ENCODE measurements around the gene PLK3.
A peak's percentile ranks its signal among the peaks of the same experiment; 100 is the strongest.
"Not testable (repeated sequence)": the region's sequence is repeated elsewhere in the genome, so short reads cannot be mapped to it uniquely, and the experiment has no call there.

Gene PLK3

DNA sequence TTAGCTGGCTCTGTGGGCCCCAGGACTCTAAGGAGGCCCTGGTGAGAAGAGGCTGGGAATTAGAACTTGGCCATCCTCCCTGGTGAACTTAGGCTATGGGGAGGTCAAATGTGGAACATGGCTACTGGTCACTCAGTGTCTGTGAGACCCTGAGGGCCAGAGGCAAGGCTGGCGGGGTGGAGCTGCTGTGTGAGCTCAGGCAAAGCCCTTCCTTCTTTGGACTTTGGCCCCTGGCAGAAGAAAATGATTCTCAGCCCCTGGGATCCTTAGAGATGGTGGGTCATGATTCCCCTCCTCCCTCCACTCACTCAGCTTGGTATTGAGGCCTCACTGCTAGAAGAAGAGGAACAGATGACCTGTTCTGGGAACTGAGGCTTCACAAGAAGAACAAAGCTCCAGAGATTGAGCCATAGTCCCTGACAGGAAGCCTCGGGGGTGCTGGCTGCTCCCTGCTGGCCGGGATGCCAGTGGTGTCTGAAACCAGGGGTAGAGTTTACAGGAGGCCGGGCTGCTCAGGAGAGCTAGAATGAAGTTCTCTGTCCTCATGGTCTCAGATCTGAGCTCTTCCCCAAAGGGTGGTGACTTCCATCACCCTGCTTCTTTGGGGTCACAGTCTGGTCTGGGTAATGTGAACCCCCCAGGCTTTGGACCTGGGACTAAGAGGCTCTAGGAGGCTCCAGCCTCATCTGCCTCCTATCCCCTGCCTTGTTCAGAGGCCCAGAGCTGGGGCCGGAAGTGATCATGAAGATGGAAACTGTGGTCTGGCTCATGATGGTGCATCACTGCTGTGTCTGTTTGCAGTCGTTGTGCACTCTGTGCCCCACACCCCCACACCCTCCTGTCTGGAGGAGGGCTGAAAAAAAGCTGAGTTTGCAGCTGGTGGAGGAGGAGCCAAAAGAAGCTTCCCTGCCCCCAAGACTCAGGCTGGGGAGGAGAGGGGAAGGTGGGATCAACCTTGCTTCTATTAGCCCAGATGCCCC lies 9.1 kb downstream of the PLK3 start:
- DNase-seq (ENCODE audit: low read depth), result peak; percentile 83

DNA sequence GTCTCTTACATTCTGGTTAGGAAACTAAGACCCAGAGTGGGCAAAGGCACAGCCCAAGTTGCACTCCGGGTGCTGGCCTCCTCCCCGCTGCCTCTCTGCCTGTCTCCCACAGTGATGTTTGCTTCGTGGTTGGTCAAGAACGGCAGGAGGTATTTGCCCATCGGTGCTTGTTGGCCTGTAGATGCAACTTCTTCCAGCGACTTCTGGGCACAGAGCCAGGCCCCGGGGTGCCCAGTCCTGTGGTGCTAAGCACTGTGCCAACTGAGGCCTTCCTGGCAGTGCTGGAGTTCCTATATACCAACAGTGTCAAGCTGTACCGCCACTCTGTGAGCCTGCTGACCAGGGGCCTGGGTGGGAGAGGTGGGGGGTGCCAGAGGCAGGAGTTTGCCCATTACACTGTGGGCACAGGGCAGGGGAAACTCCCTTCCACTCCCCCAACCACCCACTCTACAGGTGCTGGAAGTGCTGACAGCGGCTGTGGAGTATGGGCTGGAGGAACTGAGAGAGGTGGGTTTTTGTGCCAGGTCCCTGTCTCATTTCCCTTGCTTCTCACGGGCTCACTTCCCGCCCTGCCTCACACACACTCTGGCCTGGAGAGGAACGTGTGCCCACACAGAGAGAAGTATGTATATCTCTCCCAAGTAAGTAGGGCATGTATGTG lies 10.1 kb downstream of the PLK3 start:
- no peak for DNase-seq (ENCODE audit: low read depth)

DNA sequence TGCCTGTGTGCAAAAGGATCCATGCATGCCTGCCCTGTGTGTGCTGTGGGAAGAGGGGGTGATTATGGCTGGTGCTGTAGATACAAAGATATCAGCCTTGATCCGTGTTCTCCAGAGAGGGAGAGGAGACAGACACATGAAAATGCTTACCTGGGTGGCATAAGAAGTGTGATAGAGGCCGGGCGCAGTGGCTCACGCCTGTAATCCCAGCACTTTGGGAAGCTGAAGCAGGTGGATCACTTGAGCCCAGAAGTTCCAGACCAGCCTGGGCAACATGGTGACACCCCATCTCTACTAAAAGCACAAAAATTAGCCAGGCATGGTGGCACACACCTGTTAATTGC lies 10.6 kb downstream of the PLK3 start:
- not testable (repeated sequence) for DNase-seq (ENCODE audit: low read depth)

DNA sequence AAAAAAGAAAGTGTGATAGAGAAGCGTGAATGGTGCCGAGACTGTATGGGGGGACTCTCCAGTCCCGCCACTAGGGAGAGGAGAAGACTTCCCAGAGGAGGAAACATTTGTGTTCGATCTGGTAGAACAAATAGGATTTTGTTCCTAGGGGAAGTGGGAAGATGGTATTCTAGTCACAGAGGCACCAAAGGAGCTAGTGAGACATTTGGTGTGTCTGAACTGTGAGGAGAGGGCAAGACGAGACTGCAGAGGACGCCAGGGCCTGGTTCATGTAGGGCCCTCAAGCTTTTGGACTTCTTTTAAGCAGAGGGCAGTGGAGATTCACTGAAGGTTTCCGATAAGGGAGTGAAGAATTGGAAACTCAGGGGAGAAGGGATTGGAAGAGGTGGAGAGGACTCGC lies 11.1 kb downstream of the PLK3 start:
- DNase-seq (ENCODE audit: low read depth), result no peak

DNA sequence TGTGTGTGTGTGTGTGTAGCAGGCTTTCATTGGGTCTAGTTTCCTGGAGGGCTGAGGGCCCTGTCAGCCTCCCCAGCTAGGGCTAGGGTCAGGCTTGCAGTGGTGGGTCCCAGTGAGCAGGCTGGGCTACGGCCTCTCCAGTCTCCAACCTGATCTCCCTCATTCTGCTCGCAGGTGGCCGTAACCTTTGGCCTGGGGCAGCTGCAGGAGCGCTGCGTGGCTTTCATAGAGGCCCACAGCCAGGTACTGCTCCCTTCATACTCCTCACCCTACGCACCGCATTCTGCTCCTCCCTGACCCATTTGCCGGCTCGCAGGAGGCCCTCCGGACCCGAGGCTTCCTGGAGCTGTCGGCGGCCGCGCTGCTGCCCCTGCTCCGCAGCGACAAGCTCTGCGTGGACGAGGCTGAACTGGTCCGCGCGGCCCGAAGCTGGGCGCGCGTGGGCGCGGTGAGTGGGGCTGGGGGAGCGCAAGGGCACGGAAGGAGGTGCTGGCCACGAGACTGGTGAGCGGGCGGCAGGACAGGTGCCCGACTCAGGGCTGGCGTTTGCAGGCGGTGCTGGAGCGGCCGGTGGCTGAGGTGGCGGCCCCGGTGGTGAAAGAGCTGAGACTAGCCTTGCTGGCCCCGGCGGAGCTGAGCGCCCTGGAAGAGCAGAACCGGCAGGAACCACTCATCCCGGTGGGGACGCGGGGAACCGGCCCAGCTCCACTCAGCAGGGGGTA lies 12.8 kb downstream of the PLK3 start:
- no peak for DNase-seq (ENCODE audit: low read depth)

DNA sequence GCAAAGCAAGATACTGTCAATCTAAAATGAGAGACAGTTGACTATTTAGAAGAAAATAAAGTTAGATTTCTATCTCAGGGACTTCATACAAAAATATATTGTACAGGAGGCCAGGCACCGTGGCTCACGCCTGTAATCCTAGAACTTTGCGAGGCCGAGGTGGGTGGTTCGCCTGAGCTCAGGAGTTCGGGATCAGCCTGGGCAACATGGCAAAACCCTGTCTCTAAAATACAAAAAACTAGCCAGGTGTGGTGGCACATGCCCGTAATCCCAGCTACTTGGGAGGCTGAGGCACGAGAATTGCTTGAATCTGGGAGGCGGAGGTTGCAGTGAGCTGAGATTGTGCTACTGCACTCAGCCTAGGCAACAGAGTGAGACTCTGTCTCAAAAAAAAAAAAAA lies 15.7 kb downstream of the PLK3 start:
- not testable (repeated sequence) for DNase-seq (ENCODE audit: low read depth)

DNA sequence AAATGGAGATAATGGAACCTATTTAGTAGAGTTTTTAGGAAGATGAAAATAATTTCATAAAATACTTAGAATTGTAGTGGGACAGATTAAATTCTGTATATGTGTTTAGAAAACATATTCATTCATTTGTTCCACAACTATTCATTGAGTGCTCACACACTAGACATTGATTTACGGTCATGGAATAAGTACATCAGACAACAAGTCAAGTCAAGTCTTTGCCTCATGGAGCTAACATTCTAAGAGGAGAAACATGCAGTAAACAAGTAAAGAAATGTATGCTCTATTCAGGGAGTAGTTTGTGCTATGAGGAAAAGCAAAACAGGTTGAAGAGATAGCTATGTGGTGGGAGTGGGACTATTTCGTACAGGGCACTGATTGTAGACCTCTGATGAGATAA lies 17.1 kb downstream of the PLK3 start:
- DNase-seq (ENCODE audit: low read depth), result no peak

DNA sequence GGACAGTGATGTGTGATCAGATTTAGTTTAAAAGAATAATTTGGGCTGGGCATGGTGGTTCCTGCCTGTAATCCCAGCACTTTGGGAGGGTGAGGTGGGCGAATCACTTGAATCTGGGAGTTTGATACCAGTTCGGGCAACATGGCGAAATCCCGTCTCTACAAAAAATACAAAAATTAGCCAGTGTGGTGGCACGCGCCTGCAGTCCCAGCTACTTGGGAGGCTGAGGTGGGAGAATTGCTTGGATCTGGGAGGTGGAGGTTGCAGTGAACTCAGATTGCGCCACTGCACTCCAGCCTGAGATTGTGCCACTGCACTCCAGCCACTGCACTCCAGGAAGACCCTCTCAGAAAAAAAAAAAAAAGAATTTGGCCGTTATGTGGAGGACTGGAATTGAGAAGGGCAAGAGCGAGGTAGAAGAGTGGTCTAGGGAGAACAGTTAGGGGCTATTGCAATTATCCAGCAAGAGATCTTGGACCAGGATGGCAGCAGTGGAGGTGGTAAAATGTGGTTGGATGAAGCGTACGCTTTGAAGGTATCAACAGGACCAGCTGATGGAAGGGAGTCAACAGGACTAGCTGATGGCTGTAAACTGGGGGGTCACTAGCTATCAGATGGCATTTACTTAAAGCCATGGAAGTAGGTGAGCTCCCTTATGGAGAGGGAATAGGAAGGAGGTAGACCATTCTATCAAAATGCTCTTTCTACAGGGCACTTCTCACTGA lies 17.8 kb downstream of the PLK3 start:
- DNase-seq (ENCODE audit: low read depth), result no peak

DNA sequence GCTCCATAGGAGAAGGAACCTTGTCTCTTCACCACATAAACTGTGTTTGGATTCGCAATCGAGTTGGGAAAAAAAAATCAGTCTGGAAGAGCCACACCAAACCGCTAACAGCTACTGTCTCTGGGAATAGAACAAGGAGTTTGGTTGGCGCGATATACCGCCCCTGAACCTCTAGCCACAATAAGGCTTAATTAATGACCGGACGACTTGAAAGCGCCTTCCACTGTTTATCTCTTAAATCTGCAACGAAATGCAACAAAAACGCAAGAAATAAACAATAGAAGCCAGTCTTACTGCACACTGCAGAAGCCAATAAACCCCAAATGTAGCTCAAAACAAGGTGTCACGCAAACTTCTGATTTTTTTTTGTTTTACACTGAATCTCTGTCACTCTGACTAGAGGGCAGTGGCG lies 19.0 kb downstream of the PLK3 start:
- no peak for DNase-seq (ENCODE audit: low read depth)

DNA sequence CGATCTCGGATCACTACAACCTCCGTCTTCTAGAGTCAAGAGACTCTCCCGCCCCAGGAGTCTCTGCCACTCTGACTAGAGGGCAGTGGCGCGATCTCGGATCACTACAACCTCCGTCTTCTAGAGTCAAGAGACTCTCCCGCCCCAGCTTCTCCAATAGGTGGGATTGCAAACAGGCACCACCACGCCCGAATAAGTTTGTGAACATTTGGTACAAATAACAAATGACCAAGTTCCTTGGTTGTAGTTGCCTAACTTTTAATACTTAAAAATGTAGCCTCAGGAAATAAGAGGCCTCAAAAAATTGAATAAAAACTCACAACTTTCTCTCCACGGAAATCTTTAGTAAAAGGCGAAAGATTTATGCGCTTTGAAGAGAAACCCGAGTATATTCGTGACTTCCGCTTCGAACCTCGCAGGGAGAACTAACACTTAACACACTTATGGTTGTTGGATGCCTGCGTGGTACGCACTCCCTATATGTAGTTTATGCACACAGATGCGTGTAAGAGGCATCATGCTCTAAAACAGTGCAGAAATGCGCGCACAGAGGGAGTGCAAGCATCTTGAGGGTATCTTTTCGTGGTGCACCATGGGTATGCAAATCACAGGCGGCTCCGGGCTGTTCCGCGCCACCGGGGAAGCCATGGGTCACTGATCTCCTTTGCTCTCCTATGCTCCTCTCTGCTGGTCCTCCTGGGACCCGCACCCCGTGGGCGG lies 19.6 kb downstream of the PLK3 start:
- DNase-seq (ENCODE audit: low read depth), result peak; percentile 64

DNA sequence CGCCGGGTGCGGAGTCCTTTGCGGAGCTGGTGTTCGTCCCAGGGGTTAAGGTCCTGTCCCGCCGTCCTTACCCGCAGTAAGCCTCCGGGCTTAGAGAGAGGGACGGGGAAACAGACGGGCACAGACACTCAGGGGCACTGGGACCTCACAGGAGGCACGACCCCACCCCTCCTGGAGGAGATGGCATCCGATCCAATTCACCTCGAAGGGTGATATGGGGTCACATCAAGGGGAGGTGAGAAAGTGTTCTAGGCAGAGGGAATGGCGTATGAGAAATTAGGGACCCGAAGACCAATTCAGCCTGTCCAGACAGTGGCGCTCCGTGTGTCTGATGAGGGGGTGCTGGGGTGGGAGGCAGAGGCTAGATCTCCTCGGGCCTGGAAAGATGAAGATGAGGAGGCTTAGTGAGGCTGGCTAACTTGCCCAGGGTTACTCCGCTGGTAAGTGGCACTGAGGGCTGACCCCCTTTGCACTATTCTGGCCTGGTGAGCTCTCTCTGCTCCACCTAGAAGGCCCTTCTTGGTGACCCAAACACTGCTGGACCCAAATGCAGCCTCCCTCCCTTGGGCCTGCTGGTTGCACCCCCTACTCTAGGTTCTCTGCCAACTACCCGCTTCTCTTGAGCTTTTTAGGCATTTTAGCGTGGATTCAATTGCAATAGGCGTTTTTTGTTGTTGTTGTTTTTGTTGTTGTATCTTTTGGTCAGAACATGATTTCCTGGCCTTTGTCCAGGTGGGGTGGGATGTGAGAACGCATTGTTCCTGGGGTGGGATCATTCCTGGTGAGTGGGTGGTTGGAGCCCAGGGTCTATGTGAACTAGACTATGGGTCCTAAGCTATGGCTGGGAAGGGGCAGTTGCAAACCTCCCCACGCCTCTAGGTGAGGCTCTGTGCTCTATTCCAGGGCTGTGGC lies 20.4 kb downstream of the PLK3 start:
- DNase-seq (ENCODE audit: low read depth), result no peak

DNA sequence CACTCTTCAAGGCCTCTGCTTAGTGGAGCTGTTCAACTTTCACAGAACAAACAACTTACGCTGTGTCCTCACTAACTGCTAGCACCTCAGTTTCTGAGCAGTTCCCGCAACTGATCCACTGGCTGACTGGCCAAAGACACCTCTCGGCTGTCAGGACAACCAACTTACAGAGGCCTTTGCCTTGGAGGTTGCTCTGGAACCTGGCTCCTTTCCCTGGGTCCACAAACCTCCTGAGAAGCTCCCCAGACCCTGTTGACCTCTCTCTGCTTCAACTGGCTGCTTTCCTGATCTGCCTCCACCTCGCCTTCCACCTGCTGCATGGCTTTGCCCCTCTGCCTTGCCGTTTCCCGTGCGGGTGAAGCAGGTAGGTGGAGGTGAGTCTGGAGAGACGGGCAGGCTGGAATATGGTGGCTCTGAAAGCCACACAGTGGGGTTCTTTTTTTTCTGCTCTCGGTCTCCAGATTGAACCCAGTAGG lies 21.1 kb downstream of the PLK3 start:
- no peak for DNase-seq (ENCODE audit: low read depth)

DNA sequence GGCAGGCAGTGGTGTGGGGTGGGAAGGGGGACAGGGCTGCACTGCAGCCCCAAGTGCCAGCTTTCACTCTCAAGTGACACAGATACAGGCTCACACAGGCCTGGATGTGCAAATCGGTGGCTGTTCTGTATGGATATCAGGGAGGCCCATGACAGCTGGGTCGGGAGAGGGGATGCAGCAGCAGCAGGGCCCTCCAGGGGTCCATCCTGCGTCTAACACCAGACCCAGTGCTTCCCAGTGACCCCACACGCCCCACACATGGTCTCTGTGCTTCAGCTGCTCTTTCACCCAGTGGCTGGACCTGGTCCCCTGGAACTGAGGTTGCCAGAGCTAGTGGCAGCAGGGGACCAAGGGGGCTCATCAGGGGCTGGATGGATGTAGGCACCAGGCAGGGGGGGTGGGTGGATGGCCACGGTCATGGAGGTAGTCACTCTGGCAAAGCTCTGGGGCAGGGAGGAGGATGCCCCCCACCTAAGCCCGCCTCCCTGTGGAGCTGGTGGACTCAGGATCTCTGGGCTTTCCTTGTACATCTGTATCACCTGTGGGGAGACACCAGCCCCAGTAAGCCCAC lies 22.0 kb downstream of the PLK3 start:
- no peak for DNase-seq (ENCODE audit: low read depth)

DNA sequence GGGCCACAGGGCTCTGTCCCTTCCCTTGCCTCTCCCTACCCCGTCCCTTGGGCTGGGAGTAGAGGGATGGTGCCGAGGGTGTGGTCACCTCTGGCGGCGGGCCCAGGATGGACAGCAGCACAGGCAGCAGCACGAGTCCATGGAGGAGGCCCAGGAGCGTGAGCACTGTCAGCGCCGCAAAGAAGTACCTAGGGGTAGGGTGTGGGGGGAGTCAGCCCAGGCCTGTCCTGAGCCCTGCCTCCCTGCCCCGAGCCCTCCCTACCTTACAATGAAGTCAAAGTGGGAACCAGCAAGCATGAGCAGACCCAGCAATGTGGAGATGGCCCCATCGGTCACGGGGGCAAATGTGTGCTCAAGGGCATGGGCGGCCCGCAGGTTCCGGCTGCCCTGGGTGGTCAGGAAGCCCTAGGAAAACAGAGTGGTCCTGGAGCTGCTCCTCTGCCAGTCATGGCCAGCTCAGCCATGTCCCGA lies 22.8 kb downstream of the PLK3 start:
- DNase-seq (ENCODE audit: low read depth), result no peak

DNA sequence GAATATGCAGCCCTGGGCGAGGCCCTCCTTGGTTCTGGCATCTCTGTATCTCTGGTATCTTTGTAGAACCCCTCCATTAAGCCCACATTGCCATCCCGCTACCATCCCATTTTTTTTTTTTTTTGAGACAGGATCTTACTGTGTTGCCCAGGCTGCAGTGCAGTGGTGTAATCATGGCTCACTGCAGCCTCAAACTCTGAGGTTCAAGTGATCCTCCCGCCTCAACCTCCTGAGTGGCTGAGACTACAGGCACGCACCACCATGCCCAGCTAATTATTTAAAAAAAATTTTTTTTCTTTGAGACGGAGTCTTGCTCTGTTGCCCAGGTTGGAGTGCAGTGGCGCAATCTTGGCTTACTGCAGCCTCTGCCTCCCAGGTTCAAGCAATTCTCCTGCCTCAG lies 24.2 kb downstream of the PLK3 start:
- DNase-seq (ENCODE audit: low read depth), result not testable (repeated sequence)

DNA sequence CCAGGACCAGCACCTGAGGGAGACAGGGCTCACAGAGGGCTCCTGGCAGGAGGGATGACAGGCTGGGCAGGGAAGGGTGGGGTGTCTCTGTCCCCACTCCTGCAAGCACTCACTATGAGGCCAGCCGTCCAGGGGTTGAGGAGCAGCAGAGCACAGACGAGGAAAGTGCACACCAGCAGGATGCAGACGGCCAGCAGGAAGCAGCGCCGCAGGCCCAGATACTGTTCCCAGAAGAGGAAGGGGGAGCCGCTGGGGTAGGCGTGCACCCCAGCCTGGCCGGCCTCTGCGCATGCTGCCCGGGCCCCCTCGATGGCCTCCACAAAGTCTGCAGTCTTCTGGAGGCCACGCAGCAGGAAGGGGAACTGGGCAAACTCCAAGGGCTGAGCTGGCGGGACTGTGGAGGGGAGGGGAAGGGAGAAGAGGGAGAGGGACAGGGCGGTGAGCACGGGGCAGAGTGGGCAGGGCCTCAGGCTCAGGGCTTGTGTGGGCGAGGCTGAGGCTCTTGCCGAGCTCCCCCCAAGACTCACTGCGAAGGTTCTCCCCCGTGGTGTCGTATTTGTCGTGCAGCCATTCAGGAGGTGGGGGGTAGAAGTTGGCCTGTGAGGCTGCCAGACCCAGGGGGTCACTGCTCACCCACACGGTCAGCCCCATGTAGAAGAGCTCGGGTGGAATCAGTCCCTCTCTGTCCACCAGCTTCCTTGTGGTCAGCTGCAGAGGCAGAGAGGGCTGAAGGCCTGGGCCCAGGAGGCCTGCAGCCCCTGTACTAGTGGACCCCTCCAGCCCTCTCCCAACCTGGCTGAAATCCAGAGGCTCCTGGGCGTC lies 26.4 kb downstream of the PLK3 start:
- no peak for DNase-seq (ENCODE audit: low read depth)

DNA sequence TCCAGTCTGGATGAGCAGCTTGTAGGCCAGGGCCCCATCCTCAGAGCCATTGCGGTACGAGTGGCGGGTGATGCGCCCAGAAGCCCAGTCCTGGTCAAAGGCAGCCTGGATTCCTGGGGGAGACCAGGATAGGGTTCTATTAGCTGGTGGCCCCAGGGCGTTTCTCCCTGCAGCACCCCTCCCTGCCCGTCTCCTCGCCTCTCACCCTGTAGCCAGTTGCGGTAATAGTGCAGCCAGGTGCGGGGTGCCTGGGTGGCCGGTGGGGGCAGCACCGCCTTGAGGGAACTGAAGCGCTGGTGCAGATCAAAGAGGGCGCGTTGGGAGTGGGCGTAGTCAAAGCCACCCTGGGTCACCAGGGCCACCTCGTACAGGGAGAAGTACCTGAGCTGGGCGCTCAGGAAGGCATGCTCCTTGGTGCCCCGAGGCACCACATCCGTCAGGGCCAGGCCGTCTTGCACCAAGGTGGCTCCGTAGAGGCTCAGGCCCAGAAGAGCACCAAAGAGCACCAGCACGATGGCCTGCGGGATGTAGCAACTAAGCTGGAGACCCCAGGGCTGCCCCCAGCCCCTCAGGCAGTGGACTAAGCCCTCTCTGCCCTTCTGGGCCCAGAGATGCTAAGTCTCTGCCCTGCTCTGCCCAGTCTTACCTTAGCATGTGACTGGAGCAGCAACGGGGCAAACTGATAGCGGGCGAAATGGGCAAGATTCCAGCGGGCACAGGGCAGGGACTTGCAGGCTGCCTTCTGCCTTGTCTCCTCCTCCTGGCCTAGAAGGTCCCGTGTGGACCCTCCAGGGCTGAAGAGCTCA lies 27.2 kb downstream of the PLK3 start:
- no peak for DNase-seq (ENCODE audit: low read depth)

Data from activated T-helper 1 cell treated with Interleukin-2 at 50 U/mL for 16 hours (primary cell).